H1 (cell line): ENCODE results near the gene SCP2. TPM values are rescaled to one million over a fixed set of nuclear protein-coding genes. Genes with fewer than 3 reads are reported as not detected.

ENCODE experiments used
- HDAC2 ChIP-seq, 2 experiments: fragments of 300-600 bp in 1 of 2; sonication (generic) in 1 of 2; IDR thresholded peaks; 2 replicates each; pipeline ENCODE4 v1.6.1; 2011 to 2012; ENCODE audit warnings: low read depth in 2 of 2, low read length in 2 of 2, mild to moderate bottlenecking in 2 of 2, moderate library complexity in 2 of 2, borderline replicate concordance in 1 of 2, inconsistent platforms in 1 of 2
- RNF2 ChIP-seq: fragments of 200-900, 300-1000 bp; sonication (generic); IDR thresholded peaks from 2 replicates; pipeline ENCODE4 v1.7.1; 2016; ENCODE audit warnings: borderline replicate concordance, low read depth, mild to moderate bottlenecking, antibody characterized with exemption, low read length; ENCODE audit not compliant: poor library complexity, severe bottlenecking; ENCODE audit errors: missing control alignments
- polyA plus RNA-seq, 7 experiments: library from polyadenylated mRNA; depleted of rRNA in 3 of 7; stranded (reverse) in 5 of 7; unstranded in 2 of 7; fragments of >200 nt in 5 of 7; fragments of 200-250 nt in 2 of 7; gene quantifications; 1 replicate in 5 of 7; 2 replicates in 1 of 7; 4 replicates in 1 of 7; pipeline versions ENCODE4 v1.2.1 to v1.2.3, GENCODE V29; 2011 to 2013; ENCODE audit warnings: missing spikeins in 2 of 7, mixed read lengths in 2 of 7
- total RNA-seq: library from RNA; stranded (reverse); fragmentation: NEBNext Ultra II Directional; extraction: Animal tissue kit (Norgen Biotek cat#: 25700); gene quantifications from 2 replicates; pipeline ENCODE4 v1.2.1, GENCODE V29; 2021
- TF ChIP-seq, protein P1 (sequence below): fragments of 300-600 bp; sonication (generic); IDR thresholded peaks from 2 replicates; pipeline ENCODE4 v1.7.1; 2012; ENCODE audit warnings: low read length, moderate library complexity, mild to moderate bottlenecking, inconsistent platforms; ENCODE audit not compliant: insufficient replicate concordance

SCP2 gene
- total and polyA plus RNA-seq, 2 of the 8 experiments (the other 6 are each of a cell fraction or from before 2014, with no cell fraction given): 20.9 to 54.3 TPM

DNA sequence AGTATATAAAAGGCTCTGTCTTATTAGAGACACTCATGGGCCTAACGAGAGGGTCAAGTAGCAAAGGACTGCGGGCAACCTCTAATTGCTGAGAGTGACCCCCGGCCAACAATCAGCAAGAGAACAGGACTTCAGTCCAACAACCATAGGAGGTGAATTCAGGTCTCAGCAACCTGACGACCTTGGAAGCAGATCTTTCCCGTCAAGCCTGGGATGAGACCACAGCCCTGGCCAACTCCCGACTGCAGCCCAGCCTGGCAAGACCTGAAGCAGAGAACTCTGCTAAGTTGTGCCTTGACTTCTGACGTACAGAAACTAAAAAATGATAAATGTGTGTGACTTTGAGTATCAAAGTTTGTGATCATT, 11.2 kb upstream of the SCP2 start (continued):
- TF ChIP-seq, protein P1, sequence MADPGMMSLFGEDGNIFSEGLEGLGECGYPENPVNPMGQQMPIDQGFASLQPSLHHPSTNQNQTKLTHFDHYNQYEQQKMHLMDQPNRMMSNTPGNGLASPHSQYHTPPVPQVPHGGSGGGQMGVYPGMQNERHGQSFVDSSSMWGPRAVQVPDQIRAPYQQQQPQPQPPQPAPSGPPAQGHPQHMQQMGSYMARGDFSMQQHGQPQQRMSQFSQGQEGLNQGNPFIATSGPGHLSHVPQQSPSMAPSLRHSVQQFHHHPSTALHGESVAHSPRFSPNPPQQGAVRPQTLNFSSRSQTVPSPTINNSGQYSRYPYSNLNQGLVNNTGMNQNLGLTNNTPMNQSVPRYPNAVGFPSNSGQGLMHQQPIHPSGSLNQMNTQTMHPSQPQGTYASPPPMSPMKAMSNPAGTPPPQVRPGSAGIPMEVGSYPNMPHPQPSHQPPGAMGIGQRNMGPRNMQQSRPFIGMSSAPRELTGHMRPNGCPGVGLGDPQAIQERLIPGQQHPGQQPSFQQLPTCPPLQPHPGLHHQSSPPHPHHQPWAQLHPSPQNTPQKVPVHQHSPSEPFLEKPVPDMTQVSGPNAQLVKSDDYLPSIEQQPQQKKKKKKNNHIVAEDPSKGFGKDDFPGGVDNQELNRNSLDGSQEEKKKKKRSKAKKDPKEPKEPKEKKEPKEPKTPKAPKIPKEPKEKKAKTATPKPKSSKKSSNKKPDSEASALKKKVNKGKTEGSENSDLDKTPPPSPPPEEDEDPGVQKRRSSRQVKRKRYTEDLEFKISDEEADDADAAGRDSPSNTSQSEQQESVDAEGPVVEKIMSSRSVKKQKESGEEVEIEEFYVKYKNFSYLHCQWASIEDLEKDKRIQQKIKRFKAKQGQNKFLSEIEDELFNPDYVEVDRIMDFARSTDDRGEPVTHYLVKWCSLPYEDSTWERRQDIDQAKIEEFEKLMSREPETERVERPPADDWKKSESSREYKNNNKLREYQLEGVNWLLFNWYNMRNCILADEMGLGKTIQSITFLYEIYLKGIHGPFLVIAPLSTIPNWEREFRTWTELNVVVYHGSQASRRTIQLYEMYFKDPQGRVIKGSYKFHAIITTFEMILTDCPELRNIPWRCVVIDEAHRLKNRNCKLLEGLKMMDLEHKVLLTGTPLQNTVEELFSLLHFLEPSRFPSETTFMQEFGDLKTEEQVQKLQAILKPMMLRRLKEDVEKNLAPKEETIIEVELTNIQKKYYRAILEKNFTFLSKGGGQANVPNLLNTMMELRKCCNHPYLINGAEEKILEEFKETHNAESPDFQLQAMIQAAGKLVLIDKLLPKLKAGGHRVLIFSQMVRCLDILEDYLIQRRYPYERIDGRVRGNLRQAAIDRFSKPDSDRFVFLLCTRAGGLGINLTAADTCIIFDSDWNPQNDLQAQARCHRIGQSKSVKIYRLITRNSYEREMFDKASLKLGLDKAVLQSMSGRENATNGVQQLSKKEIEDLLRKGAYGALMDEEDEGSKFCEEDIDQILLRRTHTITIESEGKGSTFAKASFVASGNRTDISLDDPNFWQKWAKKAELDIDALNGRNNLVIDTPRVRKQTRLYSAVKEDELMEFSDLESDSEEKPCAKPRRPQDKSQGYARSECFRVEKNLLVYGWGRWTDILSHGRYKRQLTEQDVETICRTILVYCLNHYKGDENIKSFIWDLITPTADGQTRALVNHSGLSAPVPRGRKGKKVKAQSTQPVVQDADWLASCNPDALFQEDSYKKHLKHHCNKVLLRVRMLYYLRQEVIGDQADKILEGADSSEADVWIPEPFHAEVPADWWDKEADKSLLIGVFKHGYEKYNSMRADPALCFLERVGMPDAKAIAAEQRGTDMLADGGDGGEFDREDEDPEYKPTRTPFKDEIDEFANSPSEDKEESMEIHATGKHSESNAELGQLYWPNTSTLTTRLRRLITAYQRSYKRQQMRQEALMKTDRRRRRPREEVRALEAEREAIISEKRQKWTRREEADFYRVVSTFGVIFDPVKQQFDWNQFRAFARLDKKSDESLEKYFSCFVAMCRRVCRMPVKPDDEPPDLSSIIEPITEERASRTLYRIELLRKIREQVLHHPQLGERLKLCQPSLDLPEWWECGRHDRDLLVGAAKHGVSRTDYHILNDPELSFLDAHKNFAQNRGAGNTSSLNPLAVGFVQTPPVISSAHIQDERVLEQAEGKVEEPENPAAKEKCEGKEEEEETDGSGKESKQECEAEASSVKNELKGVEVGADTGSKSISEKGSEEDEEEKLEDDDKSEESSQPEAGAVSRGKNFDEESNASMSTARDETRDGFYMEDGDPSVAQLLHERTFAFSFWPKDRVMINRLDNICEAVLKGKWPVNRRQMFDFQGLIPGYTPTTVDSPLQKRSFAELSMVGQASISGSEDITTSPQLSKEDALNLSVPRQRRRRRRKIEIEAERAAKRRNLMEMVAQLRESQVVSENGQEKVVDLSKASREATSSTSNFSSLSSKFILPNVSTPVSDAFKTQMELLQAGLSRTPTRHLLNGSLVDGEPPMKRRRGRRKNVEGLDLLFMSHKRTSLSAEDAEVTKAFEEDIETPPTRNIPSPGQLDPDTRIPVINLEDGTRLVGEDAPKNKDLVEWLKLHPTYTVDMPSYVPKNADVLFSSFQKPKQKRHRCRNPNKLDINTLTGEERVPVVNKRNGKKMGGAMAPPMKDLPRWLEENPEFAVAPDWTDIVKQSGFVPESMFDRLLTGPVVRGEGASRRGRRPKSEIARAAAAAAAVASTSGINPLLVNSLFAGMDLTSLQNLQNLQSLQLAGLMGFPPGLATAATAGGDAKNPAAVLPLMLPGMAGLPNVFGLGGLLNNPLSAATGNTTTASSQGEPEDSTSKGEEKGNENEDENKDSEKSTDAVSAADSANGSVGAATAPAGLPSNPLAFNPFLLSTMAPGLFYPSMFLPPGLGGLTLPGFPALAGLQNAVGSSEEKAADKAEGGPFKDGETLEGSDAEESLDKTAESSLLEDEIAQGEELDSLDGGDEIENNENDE: no peak
- TF ChIP-seq HDAC2 (IDR thresholded peaks at IDR 0.05; ENCODE audit: borderline replicate concordance in 1 of 2, low read depth in 2 of 2, low read length in 2 of 2): no peak
- no peak for TF ChIP-seq RNF2
